ENCODE measurements around the gene KDM7A.

The KDM7A gene

DNA sequence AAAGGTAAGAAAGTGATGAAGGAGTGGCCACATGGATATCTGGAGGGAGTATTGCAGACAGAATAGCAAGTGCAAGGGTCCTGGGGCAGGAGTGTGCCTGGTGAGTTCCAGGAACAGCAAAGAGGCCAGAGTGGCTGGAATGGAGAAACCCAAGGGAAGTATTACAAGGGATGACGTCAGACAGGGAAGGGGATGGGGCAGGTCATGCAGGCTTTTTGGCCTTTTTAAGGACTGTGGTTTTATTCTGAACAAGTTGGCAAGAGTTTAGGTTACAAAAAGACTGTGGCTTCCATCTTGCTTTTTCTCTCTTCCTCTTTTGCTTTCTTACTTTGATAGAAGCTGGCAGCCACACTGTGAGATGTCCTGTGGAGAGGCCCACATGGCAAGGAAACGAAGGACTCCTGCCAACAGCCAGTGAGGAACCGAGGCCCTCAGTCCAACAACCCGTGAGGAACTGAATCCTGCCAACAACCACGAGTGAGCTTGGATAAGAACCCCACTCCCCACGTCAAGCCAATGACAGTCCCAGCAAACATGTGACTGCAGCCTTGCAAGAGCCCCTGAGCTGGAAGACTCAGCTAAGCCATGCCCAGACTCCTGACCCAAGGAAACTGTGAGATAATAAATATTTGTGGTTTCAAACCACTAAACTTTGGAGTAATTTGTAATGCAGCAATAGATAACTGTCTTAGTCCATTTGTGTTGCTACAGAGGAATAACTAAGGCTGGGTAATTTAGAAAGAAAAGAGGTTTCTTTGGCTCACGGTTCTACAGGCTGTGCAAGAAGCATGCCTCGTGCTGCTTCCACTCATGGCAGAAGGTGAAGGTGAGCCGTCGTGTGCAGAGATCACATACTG lies 19.8 kb upstream of the KDM7A start:
- peaks cover 0 to 10% (median 0%) of the 10 kb centered on the region in 4 donors for H3K4me1 ChIP-seq
- no peaks in the 10 kb centered on the region for H3K36me3 ChIP-seq
- DNase-seq: peak; percentile 84 to 85
- no peak overlapping the region for H3K4me3 ChIP-seq
- intact Hi-C loops (cut with DNase I; ENCODE audit: low total_unique reads): no loop called here
- TF ChIP-seq, protein P1, sequence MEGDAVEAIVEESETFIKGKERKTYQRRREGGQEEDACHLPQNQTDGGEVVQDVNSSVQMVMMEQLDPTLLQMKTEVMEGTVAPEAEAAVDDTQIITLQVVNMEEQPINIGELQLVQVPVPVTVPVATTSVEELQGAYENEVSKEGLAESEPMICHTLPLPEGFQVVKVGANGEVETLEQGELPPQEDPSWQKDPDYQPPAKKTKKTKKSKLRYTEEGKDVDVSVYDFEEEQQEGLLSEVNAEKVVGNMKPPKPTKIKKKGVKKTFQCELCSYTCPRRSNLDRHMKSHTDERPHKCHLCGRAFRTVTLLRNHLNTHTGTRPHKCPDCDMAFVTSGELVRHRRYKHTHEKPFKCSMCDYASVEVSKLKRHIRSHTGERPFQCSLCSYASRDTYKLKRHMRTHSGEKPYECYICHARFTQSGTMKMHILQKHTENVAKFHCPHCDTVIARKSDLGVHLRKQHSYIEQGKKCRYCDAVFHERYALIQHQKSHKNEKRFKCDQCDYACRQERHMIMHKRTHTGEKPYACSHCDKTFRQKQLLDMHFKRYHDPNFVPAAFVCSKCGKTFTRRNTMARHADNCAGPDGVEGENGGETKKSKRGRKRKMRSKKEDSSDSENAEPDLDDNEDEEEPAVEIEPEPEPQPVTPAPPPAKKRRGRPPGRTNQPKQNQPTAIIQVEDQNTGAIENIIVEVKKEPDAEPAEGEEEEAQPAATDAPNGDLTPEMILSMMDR (IDR thresholded peaks at IDR 0.05): no peak
- H3K9me3 ChIP-seq: peaks cover 0 to 10% (median 0%) of the 10 kb centered on the region in 3 donors
- no peaks in the 10 kb centered on the region for H3K27me3 ChIP-seq
- no peak overlapping the region for H3K27ac ChIP-seq

DNA sequence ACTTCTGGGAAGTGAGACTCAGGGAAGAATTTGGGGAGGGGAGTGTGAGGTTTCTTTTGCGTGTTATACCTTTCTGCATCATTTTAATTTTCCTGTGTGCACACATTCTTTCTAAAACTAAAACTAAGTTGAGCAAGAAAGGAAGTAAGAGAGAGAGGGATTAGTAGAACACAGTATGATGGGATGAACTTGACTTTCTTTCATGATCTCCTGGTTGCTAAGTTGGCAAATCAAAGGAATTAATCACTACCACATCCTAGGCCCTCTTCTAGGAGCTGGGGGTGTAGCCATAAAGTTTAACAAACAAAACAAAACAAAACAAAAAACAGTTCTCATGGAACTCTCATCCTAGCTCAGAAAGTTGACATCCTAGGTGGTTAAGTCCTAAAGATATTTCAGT lies 19.1 kb upstream of the KDM7A start:
- Histone ChIP-seq H3K4me1 (peaks cover 0 to 10% (median 0%) of the 10 kb centered on the region in 4 donors), H3K4me3 (no peak overlapping the region), H3K36me3 (no peaks in the 10 kb centered on the region), H3K9me3 (peaks cover 0 to 10% (median 0%) of the 10 kb centered on the region in 3 donors), H3K27ac (no peak overlapping the region), H3K27me3 (no peaks in the 10 kb centered on the region)
- intact Hi-C loops (cut with DNase I; ENCODE audit: low total_unique reads): no loop called here
- TF ChIP-seq, protein P1 (IDR thresholded peaks at IDR 0.05): no peak
- no peak for DNase-seq

GRCh38 chr7:140192620-140193019 lies 15.8 kb upstream of the KDM7A start:
- H3K4me1 ChIP-seq: no peaks in the 10 kb centered on the region
- H3K36me3 ChIP-seq: no peaks in the 10 kb centered on the region
- peaks cover 0 to 2% of the 10 kb centered on the region in 2 donors for H3K27me3 ChIP-seq
- H3K27ac ChIP-seq: no peak overlapping the region
- H3K9me3 ChIP-seq: peaks cover 0 to 9% (median 0%) of the 10 kb centered on the region in 3 donors
- TF ChIP-seq, protein P1 (IDR thresholded peaks at IDR 0.05): no peak
- intact Hi-C loops (cut with DNase I; ENCODE audit: low total_unique reads): no loop called here
- DNase-seq: no peak
- no peak overlapping the region for H3K4me3 ChIP-seq

- Histone ChIP-seq H3K4me3 (no peak overlapping the region), H3K27ac (no peak overlapping the region), H3K36me3 (no peaks in the 10 kb centered on the region), H3K27me3 (peaks cover 0 to 3% of the 10 kb centered on the region in 2 donors), H3K4me1 (no peaks in the 10 kb centered on the region), H3K9me3 (peaks cover 0 to 4% (median 0%) of the 10 kb centered on the region in 3 donors)
- TF ChIP-seq, protein P1 (IDR thresholded peaks at IDR 0.05): no peak
- DNase-seq: no peak
- intact Hi-C loops (cut with DNase I; ENCODE audit: low total_unique reads): no loop called here
These were observed 15.4 kb upstream of the KDM7A start for GRCh38 chr7:140192176-140192575.

DNA sequence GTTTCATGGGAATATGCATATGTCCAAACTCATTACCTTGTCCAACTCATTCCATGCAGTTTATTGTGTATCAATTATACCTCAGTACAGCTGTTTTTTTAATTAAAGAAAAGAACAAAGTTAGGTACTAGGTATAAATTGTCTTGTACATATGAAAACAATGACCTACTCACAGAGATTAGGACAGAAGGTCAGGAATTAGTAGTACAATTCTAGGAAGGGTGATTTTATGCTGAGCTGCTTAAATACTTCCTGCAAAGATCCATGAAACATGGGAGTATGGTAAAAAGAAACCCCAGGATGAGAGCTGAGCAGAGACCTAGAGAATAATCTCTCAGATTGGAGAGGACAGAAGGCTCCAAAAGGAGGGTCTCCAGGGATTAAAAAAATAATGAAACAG lies 13.8 kb upstream of the KDM7A start:
- Histone ChIP-seq H3K4me1 (no peaks in the 10 kb centered on the region), H3K36me3 (no peaks in the 10 kb centered on the region), H3K27ac (no peak overlapping the region), H3K27me3 (peaks cover 0 to 3% of the 10 kb centered on the region in 2 donors), H3K9me3 (no peaks in the 10 kb centered on the region), H3K4me3 (no peak overlapping the region)
- TF ChIP-seq, protein P1 (IDR thresholded peaks at IDR 0.05): no peak
- no peak for DNase-seq
- intact Hi-C loops (cut with DNase I; ENCODE audit: low total_unique reads): no loop called here

Measured in tibial artery (tissue), 4 donors.